Ovary (tissue), 9 donors: ENCODE measurements around the gene APOA4. TPM values are rescaled to one million over a fixed set of nuclear protein-coding genes. Genes with fewer than 3 reads are reported as not detected.
"Not testable (repeated sequence)": the region's sequence is repeated elsewhere in the genome, so short reads cannot be mapped to it uniquely, and the experiment has no call there.

Experiments used
- DNase-seq, 5 donors: peaks; one replicate each; pipeline ENCODE4 v3.0.0-alpha.2; 2019 to 2020
- H3K27ac ChIP-seq, 2 donors: fragments of 200-600 bp; one replicate each; pipeline versions ENCODE4 v1.5.1 to v1.8.0; 2019 to 2022
- H3K27me3 ChIP-seq: fragments of 200-600 bp; one replicate; pipeline ENCODE4 v1.8.0; 2022
- H3K36me3 ChIP-seq: fragments of 200-600 bp; sonication (generic); one replicate; pipeline ENCODE4 v1.5.1; 2019
- H3K4me1 ChIP-seq: one replicate; pipeline ENCODE4 v1.8.1; 2013; ENCODE audit warnings: mild to moderate bottlenecking, moderate library complexity; ENCODE audit not compliant: insufficient read depth
- H3K4me3 ChIP-seq: fragments of 200-600 bp; sonication (generic); one replicate; pipeline ENCODE4 v1.5.1; 2017
- H3K9me3 ChIP-seq, 2 donors: fragments of 200-600 bp in 1 of 2; sonication (generic) in 1 of 2; one replicate each; pipeline versions ENCODE4 v1.5.1 to v1.8.1; 2013 to 2019; ENCODE audit warnings: mild to moderate bottlenecking in 1 of 2, moderate library complexity in 1 of 2
- EP300 ChIP-seq: sonication (generic); formaldehyde crosslinking; IDR thresholded peaks from one replicate; pipeline ENCODE4 v1.6.1; 2017; ENCODE audit warnings: antibody characterized with exemption
- POLR2A ChIP-seq: fragments of 450-650 bp; IDR thresholded peaks from one replicate; pipeline ENCODE4 v1.6.1; 2017; ENCODE audit warnings: antibody characterized with exemption, mild to moderate bottlenecking, moderate library complexity
- WGBS, 3 donors: extraction: QIAGEN DNeasy Blood & Tissue Kit in 1 of 3; methylation state at CpG; one replicate each; pipeline versions ENCODE4 v1.1.5 to v1.1.7; 2013 to 2017; 5-methylcytosine and 5-hydroxymethylcytosine counted together
- intact Hi-C, 4 donors: fragments of 100-400 bp; cut with DNase I; formaldehyde crosslinking; loops; one replicate each; pipeline versions ENCODE4 v1.11.0 to v1.15.1; 2022 to 2023
- polyA plus RNA-seq, 2 donors: library from polyadenylated mRNA; stranded (reverse); fragments of 200-250 nt in 1 of 2; fragments of 350-450 nt in 1 of 2; fragmentation: Illumina TruSeq in 1 of 2; extraction: RNeasy Lipid Tissue Mini Kit (QIAGEN cat#74804) in 1 of 2; gene quantifications; one replicate each; pipeline ENCODE4 v1.2.3, GENCODE V29; 2013 to 2014
- total RNA-seq, 7 donors: library from RNA; depleted of rRNA in 2 of 7; stranded (reverse); fragments of >200 nt in 2 of 7; fragmentation: NEBNext Ultra II Directional in 3 of 7; extraction: Animal tissue kit (Norgen Biotek cat#: 25700) in 3 of 7; gene quantifications; one replicate each; pipeline versions ENCODE4 v1.1.0 to v1.2.4, GENCODE V29; 2016 to 2023
- TF ChIP-seq, protein P1 (sequence below), 3 donors: fragments of 450-650 bp in 2 of 3; fragments of 200-600 bp in 1 of 3; IDR thresholded peaks; one replicate each; pipeline versions ENCODE4 v1.5.1 to v1.8.0; 2016 to 2022; ENCODE audit warnings: antibody characterized with exemption in 3 of 3, mild to moderate bottlenecking in 1 of 3
- donor health status: DM: no; HTN: no; CAD: no; lungs with moderate emphysema.
- donor health status: DM: no; HTN: no; CAD: no.
- donor health status: Bipolar disorder and iron deficiency.
- donor health status: DM: yes; HTN: yes; CAD: no.
- donor health status: DM: no; HTN: no; CAD: no.
- donor health status: DM: yes; HTN: yes; CAD: no.

The APOA4 gene
- total and polyA plus RNA-seq, 9 donors = 0.19 to 41.7 TPM; not detected in 7

- no peaks in the 10 kb centered on the region for H3K9me3 ChIP-seq
- H3K4me3 ChIP-seq = no peak overlapping the region
- H3K4me1 ChIP-seq = no peaks in the 10 kb centered on the region
- WGBS, 3 donors = 59 to 61% (median 59%) methylated on average over 3 of the region's 3 CpGs
- DNase-seq = no peak
- no peaks in the 10 kb centered on the region for H3K27me3 ChIP-seq
- no peak overlapping the region for H3K27ac ChIP-seq
- H3K36me3 ChIP-seq = no peaks in the 10 kb centered on the region
- intact Hi-C loops = no loop called here
- TF ChIP-seq POLR2A (no peak), EP300 (no peak)
- TF ChIP-seq, protein P1, sequence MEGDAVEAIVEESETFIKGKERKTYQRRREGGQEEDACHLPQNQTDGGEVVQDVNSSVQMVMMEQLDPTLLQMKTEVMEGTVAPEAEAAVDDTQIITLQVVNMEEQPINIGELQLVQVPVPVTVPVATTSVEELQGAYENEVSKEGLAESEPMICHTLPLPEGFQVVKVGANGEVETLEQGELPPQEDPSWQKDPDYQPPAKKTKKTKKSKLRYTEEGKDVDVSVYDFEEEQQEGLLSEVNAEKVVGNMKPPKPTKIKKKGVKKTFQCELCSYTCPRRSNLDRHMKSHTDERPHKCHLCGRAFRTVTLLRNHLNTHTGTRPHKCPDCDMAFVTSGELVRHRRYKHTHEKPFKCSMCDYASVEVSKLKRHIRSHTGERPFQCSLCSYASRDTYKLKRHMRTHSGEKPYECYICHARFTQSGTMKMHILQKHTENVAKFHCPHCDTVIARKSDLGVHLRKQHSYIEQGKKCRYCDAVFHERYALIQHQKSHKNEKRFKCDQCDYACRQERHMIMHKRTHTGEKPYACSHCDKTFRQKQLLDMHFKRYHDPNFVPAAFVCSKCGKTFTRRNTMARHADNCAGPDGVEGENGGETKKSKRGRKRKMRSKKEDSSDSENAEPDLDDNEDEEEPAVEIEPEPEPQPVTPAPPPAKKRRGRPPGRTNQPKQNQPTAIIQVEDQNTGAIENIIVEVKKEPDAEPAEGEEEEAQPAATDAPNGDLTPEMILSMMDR (IDR thresholded peaks at IDR 0.05) = no peak
These were observed 19.1 kb downstream of the APOA4 start for GRCh38 chr11:116804001-116804400.

- intact Hi-C loops, H3K4me3 ChIP-seq, DNase-seq, H3K27me3 ChIP-seq, H3K9me3 ChIP-seq, H3K4me1 ChIP-seq, H3K27ac ChIP-seq, H3K36me3 ChIP-seq: not testable (repeated sequence)
These were observed 21.4 kb downstream of the APOA4 start for GRCh38 chr11:116801662-116802061.

GRCh38 chr11:116800610-116801009, 22.5 kb downstream of the APOA4 start:
- intact Hi-C loops = no loop called here

GRCh38 chr11:116798368-116798767, 24.7 kb downstream of the APOA4 start:
- Histone ChIP-seq H3K27me3 (no peaks in the 10 kb centered on the region), H3K4me1 (no peaks in the 10 kb centered on the region), H3K27ac (no peak overlapping the region), H3K4me3 (no peak overlapping the region), H3K36me3 (no peaks in the 10 kb centered on the region), H3K9me3 (no peaks in the 10 kb centered on the region)
- intact Hi-C loops = loop anchor here in 1 of 4 donors (10.0 kb wide), 1 partner anchor 426 kb away; no protein-coding TSS in a partner anchor
- WGBS, 3 donors = 82 to 86% (median 84%) methylated on average over 5 of the region's 5 CpGs
- no peak for DNase-seq
- TF ChIP-seq EP300 = no peak
- TF ChIP-seq, protein P1 (IDR thresholded peaks at IDR 0.05) = no peak
- TF ChIP-seq POLR2A = no peak

More at GRCh38 chr11:116800610-116801009, 22.5 kb downstream of the APOA4 start:
- Histone ChIP-seq H3K27me3 (no peaks in the 10 kb centered on the region), H3K4me3 (no peak overlapping the region), H3K27ac (no peak overlapping the region), H3K4me1 (no peaks in the 10 kb centered on the region), H3K9me3 (no peaks in the 10 kb centered on the region), H3K36me3 (no peaks in the 10 kb centered on the region)
- no peak for DNase-seq
- no peak for TF ChIP-seq EP300
- WGBS, 3 donors = 75 to 88% (median 76%) methylated on average over 2 of the region's 2 CpGs

- intact Hi-C loops = loop anchor here in 1 of 4 donors (10.0 kb wide), 1 partner anchor 427 kb away; no protein-coding TSS in a partner anchor
- H3K27ac ChIP-seq = no peak overlapping the region
- DNase-seq = no peak
- H3K9me3 ChIP-seq = no peaks in the 10 kb centered on the region
- H3K27me3 ChIP-seq = no peaks in the 10 kb centered on the region
- no peaks in the 10 kb centered on the region for H3K4me1 ChIP-seq
- 68 to 69% (median 69%) methylated on average over 5 of the region's 5 CpGs for WGBS, 3 donors
- no peaks in the 10 kb centered on the region for H3K36me3 ChIP-seq
- H3K4me3 ChIP-seq = no peak overlapping the region
- TF ChIP-seq EP300 = no peak
- TF ChIP-seq, protein P1 (IDR thresholded peaks at IDR 0.05) = no peak
- no peak for TF ChIP-seq POLR2A
These were observed 25.3 kb downstream of the APOA4 start for GRCh38 chr11:116797816-116798215.
